GM10248 (cell line): ENCODE results near the gene SSTR5.

ENCODE experiments used
- CTCF ChIA-PET: fragments of 300-600 bp; sonication (Branson Sonifier 250); formaldehyde crosslinking; extraction: SDS; loops from one replicate; lab custom pipeline; 2021; ENCODE audit warnings: antibody characterized with exemption; lab: Yijun Ruan, JAX
- POLR2A ChIA-PET: fragments of 350-650 bp; sonication (Branson Sonifier 250); formaldehyde crosslinking; extraction: SDS; loops from one replicate; lab custom pipeline; 2020; ENCODE audit warnings: antibody characterized with exemption; lab: Yijun Ruan, JAX
- DNase-seq: peaks from one replicate; pipeline ENCODE4 v3.0.0; 2012; ENCODE audit errors: extremely low spot score
- TF ChIP-seq, protein P1 (sequence below): IDR thresholded peaks from 2 replicates; pipeline ENCODE4 v1.5.1; 2012; ENCODE audit warnings: mild to moderate bottlenecking, low read depth; ENCODE audit errors: extremely low read depth, missing control alignments, control extremely low read depth

SSTR5 gene

DNA sequence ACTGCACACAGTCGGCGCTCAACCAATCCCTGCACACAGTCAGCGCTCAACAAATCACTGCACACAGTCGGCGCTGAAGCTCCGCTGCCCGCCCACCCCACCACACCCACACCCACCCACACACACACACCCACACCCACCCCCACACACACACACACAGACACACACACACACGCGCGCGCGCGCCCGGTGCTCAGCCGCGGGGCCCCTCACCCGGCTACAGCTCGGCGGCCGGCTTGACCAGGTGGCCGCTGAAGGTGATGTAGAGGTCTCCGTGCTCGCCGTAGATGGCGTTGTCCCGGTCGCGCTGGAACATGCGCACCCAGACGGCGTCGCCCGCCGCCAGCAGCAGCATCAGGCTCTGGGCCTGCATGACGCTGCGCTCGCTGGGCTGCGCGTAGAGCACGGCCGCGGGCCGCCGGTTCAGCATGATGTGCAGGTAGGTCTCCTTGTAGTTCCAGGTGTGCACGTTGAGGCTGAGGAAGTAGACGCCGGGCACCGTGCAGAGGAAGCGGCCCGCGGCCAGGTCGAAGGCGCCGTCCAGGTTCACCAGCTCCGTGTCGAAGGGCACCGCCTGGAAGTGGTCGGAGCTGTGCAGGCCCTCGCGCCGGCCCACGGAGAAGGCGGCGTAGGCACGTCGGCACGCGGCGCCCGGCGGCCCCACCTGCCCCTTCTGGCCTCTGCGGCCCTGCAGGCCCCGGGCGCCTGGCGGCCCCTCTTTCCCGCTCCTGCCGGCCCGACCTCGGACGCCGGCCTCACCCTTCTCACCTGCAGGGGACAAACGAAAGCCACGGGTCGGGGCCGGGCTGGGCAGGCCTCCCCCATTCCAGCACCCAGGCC, 21.0 kb downstream of the SSTR5 start:
- POLR2A ChIA-PET = no interaction called here
- TF ChIP-seq, protein P1, sequence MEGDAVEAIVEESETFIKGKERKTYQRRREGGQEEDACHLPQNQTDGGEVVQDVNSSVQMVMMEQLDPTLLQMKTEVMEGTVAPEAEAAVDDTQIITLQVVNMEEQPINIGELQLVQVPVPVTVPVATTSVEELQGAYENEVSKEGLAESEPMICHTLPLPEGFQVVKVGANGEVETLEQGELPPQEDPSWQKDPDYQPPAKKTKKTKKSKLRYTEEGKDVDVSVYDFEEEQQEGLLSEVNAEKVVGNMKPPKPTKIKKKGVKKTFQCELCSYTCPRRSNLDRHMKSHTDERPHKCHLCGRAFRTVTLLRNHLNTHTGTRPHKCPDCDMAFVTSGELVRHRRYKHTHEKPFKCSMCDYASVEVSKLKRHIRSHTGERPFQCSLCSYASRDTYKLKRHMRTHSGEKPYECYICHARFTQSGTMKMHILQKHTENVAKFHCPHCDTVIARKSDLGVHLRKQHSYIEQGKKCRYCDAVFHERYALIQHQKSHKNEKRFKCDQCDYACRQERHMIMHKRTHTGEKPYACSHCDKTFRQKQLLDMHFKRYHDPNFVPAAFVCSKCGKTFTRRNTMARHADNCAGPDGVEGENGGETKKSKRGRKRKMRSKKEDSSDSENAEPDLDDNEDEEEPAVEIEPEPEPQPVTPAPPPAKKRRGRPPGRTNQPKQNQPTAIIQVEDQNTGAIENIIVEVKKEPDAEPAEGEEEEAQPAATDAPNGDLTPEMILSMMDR = no peak
- DNase-seq = no peak
- CTCF ChIA-PET = no interaction called here

DNA sequence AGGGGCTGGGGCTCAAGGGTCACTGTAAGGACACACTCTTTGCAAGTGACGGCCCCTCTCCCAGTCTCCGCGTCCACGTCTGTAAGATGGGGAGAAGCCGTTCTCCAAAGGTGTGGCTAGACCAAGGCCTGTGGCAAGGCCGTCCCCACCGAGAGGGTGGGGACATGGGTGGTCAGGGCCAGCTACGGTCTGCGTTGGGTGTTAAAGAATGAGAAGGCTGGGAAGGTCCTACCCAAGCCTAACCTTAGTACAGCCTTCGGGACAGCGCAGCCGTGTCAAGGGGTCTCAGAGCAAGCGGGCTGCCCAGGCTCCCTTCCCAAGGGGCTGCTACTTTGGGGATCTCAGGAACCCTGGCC, 21.6 kb downstream of the SSTR5 start:
- ChIA-PET POLR2A (no interaction called here), CTCF (no interaction called here)
- DNase-seq = no peak
- TF ChIP-seq, protein P1 = no peak

DNA sequence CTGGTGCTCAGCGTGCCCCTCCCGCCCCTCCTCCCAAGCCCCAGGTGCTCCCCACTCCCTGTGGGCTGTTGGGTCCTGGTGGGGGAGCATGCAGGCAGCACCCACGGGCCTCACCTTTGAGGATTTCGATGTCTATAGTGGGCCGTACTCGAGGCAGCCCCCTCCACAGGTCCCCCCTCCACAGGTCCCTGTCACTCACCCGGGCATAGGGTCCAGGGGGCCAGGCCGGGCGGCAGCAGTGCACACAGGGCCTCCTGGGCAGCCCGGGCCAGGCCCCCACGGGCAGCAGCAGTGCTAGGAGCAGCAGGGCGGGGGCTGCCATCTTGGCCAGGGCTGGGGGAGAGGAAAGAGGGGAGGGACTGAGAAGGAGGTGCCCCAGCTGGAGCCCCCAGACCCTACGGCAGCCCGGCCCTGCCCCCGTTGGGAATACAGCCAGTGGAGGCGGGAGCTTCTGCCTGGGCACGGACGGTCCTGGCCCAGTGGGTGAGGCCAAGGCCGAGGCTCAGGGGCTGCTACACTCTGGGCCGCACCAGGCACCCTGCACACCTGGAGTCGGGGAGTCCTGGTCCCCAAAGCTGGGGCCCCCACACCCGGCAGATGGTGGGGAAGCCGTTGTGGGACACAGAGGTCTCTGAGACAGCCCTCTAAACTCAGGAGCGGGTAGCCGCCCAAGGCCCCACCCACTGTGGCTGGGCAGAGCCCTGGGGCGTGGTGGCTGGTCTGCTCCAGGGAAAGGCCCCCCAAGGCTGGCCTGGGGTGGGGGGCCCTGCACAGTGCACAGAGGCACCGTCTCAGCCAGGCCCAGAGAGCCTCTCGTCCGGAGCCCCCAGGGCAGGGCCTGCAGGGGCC, 22.3 kb downstream of the SSTR5 start:
- DNase-seq = no peak
- ChIA-PET POLR2A (no interaction called here), CTCF (no interaction called here)
- TF ChIP-seq, protein P1 = no peak

DNA sequence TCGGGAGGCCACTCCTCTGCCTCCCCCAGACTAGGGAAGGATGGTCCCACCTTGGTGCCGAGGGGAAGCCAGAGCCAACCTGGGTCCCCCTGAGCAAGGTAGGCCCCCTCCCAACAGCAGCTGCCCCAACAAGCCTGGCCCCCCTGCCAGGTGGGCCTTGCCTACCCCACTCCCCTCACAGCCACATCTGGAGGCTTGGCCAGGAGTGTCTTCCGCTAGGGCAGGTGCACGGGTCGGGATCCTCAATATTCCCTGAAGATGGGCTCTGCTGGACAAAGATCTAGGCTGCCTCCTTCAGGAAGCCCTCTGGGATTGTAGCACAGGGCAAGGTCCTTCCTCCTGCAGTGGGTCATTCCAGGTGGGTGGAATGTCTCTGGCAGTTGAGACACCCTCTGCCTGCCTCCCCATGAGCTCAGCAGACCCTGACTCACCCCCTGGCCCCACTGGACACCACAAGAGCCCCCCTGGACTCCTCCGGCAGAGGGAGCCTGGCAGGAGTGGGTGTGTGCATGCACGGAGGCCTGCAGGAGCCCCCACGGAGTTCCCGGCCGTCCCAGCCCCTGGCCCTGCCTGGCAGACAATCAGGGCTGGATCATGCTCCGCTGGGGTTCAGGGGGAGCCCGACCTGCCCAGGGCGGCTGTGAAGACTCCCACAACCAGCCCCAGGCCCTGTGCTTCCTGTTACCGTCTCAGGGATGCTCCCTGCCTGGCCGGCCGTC, 23.1 kb downstream of the SSTR5 start:
- DNase-seq = no peak
- CTCF ChIA-PET = no interaction called here
- POLR2A ChIA-PET = no interaction called here
- TF ChIP-seq, protein P1 = no peak

DNA sequence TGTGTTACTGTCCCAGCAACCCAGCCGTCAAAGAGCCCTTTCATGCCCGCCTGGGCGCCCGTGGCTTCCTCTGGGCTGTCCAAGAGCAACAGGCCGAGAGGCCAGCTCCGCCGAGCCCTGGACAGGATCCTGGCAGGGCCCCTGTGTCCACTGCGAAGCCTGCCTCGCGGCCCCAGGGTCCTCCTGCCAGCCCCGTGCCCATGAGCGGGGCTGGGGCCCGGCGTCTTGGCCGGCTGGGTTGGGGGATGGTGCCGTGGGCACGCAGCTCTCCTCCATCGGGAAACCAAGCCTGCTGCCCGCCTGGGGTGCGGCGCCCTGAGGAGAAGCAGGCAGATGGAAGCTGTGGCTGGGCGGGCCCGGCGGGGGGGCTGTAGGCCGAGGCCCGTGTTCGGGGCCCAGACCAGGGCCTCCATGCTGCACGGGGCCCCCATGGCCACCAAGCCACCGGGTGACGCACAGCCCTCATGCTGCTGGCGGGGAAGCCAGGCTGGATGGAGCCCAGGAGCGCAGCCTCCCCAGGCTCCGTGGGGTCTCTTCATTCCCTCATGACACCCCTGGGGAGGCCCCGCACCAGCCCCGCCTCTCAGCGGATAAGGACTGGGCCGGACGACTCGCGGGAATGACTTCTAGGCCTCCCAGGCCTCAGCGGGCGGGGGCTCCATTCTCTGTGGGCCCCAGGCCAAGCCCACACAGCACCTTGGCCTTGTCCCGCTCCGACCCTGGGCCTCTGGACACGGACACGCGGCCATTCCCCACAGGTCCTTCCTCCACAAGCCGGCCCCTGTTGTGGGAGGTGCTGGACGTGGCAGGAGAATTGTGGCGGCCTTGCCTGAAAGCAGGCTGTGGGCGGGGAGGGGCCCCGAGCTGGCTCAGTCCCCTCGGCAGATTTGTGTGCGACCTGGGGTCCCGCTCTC, 23.9 kb downstream of the SSTR5 start, which contains the start of gene C1QTNF8:
Gene C1QTNF8, minus strand, starts transcription at position 76 of the 914 bp plus-strand sequence. CDS start 1,322 bp downstream, outside the sequence.
- POLR2A ChIA-PET = no interaction called here
- DNase-seq = no peak
- TF ChIP-seq, protein P1 = no peak
- CTCF ChIA-PET = no interaction called here
